ENCODE measurements around the gene VWA5A.
A peak's percentile ranks its signal among the peaks of the same experiment; 100 is the strongest.

Gene VWA5A

DNA sequence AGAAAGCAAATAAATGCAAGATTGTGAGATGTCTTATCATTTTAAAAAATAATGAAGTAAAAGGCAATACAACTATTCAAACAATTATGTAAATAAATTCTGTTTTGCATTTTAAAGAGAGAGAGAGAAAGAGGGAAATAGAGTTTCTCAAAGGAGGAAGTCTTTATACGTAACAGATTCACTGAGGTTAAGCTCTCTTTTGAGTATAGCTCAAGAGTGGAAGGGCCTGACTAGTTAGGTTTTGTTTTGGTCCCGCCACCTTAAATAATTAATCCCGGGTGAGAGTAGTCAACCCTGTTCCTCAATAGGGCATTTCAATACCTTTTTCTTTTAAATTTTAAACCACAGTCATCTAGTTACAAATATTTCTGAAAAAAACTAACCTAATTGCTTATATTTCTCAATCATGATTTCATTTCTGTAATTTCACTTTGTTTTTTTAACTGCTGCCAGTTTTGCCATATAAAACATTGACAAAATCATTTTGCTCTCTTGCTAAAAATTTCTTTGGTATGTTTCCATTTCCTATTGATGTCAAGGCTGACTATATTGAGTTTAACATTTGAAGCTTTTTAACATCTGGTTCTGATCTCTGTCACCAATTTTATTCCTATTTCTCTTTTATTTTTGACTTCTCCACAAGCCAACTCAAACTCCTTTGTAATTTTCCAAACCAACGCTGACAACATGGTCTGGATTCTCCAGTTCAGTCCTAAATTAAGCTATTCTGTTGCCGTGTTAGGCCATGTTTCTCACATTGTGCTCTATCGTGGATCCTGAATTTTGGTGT, 78.2 kb downstream of the VWA5A start:
- TF ChIP-seq, protein P1, sequence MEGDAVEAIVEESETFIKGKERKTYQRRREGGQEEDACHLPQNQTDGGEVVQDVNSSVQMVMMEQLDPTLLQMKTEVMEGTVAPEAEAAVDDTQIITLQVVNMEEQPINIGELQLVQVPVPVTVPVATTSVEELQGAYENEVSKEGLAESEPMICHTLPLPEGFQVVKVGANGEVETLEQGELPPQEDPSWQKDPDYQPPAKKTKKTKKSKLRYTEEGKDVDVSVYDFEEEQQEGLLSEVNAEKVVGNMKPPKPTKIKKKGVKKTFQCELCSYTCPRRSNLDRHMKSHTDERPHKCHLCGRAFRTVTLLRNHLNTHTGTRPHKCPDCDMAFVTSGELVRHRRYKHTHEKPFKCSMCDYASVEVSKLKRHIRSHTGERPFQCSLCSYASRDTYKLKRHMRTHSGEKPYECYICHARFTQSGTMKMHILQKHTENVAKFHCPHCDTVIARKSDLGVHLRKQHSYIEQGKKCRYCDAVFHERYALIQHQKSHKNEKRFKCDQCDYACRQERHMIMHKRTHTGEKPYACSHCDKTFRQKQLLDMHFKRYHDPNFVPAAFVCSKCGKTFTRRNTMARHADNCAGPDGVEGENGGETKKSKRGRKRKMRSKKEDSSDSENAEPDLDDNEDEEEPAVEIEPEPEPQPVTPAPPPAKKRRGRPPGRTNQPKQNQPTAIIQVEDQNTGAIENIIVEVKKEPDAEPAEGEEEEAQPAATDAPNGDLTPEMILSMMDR (conservative IDR thresholded peaks at IDR 0.05; ENCODE audit: low read depth, low read length) = no peak
- DNase-seq (ENCODE audit: low read depth) = no peak
- no peak overlapping the region for H3K4me3 ChIP-seq (ENCODE audit: low read depth, low read length)

DNA sequence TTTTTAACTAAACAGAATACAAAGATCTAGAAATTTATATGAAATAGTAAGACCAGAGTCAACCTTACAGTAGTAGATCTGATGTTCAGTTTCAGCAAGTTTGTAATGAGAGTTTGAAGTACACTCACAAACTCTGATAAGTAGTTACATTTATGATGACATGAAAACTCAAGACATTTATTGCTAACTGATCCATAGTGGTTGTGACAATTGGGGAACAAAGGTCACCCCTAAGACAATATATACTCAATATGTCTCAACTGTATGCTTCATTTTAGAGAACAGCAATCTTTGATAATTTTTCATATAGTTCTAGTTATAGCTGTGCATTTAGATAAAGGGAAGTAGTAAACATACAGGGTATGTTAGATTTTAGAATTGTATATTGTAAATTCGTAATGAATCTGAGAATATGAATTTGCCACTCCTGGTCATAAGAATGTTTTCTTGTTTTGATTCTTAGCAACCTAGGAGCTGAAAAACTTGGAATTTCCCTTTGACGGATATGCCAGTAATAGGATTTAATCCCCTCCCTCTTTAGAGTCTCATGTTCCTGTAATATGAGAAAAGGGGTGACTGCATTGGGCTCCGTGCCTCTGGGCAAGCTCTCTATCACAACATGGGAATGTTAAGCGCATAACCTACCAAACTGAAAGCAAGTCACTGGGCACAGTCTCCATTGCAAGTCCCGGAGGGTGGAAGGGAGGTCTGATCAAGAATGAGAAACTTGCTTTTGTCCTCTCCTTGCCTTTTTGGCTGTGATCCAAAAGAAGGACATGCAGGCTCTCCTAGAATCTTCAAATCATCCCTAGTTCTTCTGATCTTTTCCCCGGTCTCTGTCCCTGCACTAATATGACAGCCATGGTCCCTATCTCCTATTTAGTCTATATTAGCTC, 79.3 kb downstream of the VWA5A start:
- DNase-seq (ENCODE audit: low read depth) = peak; percentile 53
- no peak overlapping the region for H3K4me3 ChIP-seq (ENCODE audit: low read depth, low read length)
- TF ChIP-seq, protein P1 (conservative IDR thresholded peaks at IDR 0.05; ENCODE audit: low read depth, low read length) = no peak

DNA sequence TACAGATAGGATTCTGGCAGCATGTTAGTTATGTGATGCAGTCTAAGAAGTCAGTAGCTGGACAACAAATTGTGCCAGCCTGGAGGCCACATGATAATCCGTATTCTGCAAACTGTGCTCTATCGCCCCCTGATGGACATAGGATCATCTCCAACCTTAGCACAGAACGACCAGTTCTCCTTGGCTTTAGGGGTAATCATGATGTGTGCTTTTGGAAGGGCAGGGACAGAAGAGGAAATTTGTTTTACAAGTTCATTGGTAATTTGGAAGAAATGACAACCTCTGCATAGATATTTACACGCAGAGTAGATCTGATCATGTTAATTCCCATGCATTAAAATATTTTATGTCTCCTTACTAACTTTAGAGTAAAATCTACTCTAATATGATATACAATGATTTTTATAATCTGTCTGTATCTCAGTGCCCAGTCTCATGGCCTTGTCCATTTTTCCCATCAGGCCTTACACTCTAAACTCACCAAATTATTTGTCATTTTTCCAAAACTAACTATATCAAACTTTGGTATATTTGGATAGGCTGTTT, 80.0 kb downstream of the VWA5A start:
- TF ChIP-seq, protein P1 (conservative IDR thresholded peaks at IDR 0.05; ENCODE audit: low read depth, low read length) = peak; percentile 92
- H3K4me3 ChIP-seq (ENCODE audit: low read depth, low read length) = no peak overlapping the region
- DNase-seq (ENCODE audit: low read depth) = peak; percentile 85

Data from choroid plexus epithelial cell (primary cell).